PC-3 (cell line): Measurements from ENCODE around the gene VPS18. TPM values are rescaled to one million over a fixed set of nuclear protein-coding genes. Genes with fewer than 3 reads are reported as not detected.

Source experiments
- ATAC-seq: fragments of 200-7000 bp; cut with Tn5 transposase; 2 replicates; pipeline ENCODE4 v1.9.1; 2020; ENCODE audit warnings: mild to moderate bottlenecking, moderate library complexity
- BruUV-seq: library from RNA; stranded (reverse); fragments of 400-500 nt; replicated peaks from 2 replicates; lab custom pipeline; 2021; lab: Mats Ljungman, UMichigan
- CTCF ChIA-PET: fragments of 300-600 bp; sonication (Branson Sonifier 250); formaldehyde crosslinking; loops from one replicate; lab custom pipeline; 2022; ENCODE audit warnings: antibody characterized with exemption; lab: Charles Lee
- POLR2A ChIA-PET: fragments of 300-600 bp; sonication (Branson Sonifier 250); formaldehyde crosslinking; loops from one replicate; lab custom pipeline; 2022; ENCODE audit warnings: antibody characterized with exemption; ENCODE audit not compliant: unreplicated experiment; lab: Charles Lee
- DNase-seq: peaks from one replicate; pipeline ENCODE4 v3.0.0-alpha.2; 2015
- H2AFZ ChIP-seq: fragments of 300-600 bp; sonication (generic); 2 replicates; pipeline ENCODE4 v1.6.0; 2016; ENCODE audit warnings: antibody characterized with exemption, low read length
- H3F3A ChIP-seq: fragments of 300-600 bp; sonication (generic); one replicate; pipeline ENCODE4 v1.6.0; 2017; ENCODE audit warnings: antibody characterized with exemption, low read length, control low read depth, mild to moderate bottlenecking; ENCODE audit not compliant: unreplicated experiment
- H3K27ac ChIP-seq: fragments of 300-600 bp; sonication (generic); 2 replicates; pipeline ENCODE4 v1.5.1; 2016; ENCODE audit warnings: mild to moderate bottlenecking, low read length
- H3K27me3 ChIP-seq: fragments of 300-600 bp; sonication (generic); 2 replicates; pipeline ENCODE4 v1.6.1; 2016; ENCODE audit warnings: low read length, mixed read lengths
- H3K36me3 ChIP-seq: fragments of 300-600 bp; sonication (generic); 2 replicates; pipeline ENCODE4 v1.6.1; 2016; ENCODE audit warnings: low read depth, mixed run types, low read length, mixed read lengths
- H3K4me1 ChIP-seq: fragments of 300-600 bp; sonication (generic); 2 replicates; pipeline ENCODE4 v1.5.1; 2016; ENCODE audit warnings: low read length; ENCODE audit not compliant: insufficient read depth
- H3K4me2 ChIP-seq: fragments of 300-600 bp; sonication (generic); 2 replicates; pipeline ENCODE4 v1.6.0; 2016; ENCODE audit warnings: low read length
- H3K4me3 ChIP-seq: fragments of 300-600 bp; sonication (generic); 2 replicates; pipeline ENCODE4 v1.5.1; 2016; ENCODE audit warnings: mild to moderate bottlenecking, low read length, mixed read lengths
- H3K79me2 ChIP-seq: fragments of 300-600 bp; sonication (generic); 2 replicates; pipeline ENCODE4 v1.6.1; 2017; ENCODE audit warnings: low read length, mixed read lengths
- H3K9ac ChIP-seq: fragments of 300-600 bp; sonication (generic); 2 replicates; pipeline ENCODE4 v1.6.0; 2016; ENCODE audit warnings: mild to moderate bottlenecking, low read length
- H3K9me2 ChIP-seq: fragments of 300-600 bp; sonication (generic); replicated peaks from 2 replicates; pipeline ENCODE4 v1.6.1; 2016; ENCODE audit warnings: mixed run types, low read length, mixed read lengths
- H3K9me3 ChIP-seq: fragments of 300-600 bp; sonication (generic); 2 replicates; pipeline ENCODE4 v1.6.1; 2016; ENCODE audit warnings: low read length, mixed read lengths
- H4K20me1 ChIP-seq: fragments of 300-600 bp; sonication (generic); 2 replicates; pipeline ENCODE4 v1.6.1; 2016; ENCODE audit warnings: low read length, mixed read lengths
- EZH2 ChIP-seq: fragments of 300-600 bp; sonication (generic); IDR thresholded peaks from one replicate; pipeline ENCODE4 v1.6.1; 2017; ENCODE audit warnings: antibody characterized with exemption, mild to moderate bottlenecking, low read length; ENCODE audit not compliant: unreplicated experiment
- EZH2phosphoT487 ChIP-seq: fragments of 300-600 bp; sonication (generic); IDR thresholded peaks from 2 replicates; pipeline ENCODE4 v1.6.1; 2018; ENCODE audit warnings: mild to moderate bottlenecking, antibody characterized with exemption, low read length, borderline replicate concordance
- intact Hi-C: fragments of 100-400 bp; cut with micrococcal nuclease; formaldehyde crosslinking; loops from 2 replicates; pipeline ENCODE4 v1.9.0; 2023
- total RNA-seq: library from RNA; depleted of rRNA; stranded (reverse); fragments of >200 nt; gene quantifications from 2 replicates; pipeline ENCODE4 v1.2.3, GENCODE V29; 2014
- TF ChIP-seq, protein P1 (sequence below): fragments of 300-600 bp; sonication (generic); conservative IDR thresholded peaks from 2 replicates; pipeline ENCODE4 v1.5.1; 2017; ENCODE audit warnings: antibody characterized with exemption, low read depth, mild to moderate bottlenecking, low read length

The VPS18 gene
- total RNA-seq, 1 experiment from 2014 or later = 37.6 TPM

DNA sequence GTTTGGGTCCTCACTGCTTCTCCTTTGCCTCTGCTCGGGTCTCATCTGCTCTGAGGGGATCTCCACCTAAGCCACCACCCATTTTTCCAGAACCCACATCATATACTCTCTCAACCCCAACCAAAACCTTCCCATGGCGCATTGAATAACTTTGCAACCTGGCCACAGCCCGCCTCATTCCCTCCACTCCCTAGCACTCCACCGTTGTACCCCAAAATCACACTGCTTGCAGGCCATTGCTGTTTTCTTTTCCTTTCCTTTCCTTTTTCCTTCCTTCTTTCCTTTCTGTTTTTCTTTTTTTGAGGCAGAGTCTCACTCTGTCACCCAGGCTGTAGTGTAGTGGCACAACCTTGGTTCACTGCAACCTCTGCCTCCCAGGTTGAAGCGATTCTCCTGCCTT is 3.1 kb upstream of the VPS18 start:
- intact Hi-C loops = loop anchor here (5.0 to 10.0 kb wide), 2 partner anchors 104 to 296 kb away; partner anchors contain the start of gene KNL1
- no peak overlapping the region for H3K9ac ChIP-seq
- no peak for ATAC-seq
- no peak overlapping the region for H3K27ac ChIP-seq
- TF ChIP-seq EZH2phosphoT487 (no peak), EZH2 (no peak)
- TF ChIP-seq, protein P1, sequence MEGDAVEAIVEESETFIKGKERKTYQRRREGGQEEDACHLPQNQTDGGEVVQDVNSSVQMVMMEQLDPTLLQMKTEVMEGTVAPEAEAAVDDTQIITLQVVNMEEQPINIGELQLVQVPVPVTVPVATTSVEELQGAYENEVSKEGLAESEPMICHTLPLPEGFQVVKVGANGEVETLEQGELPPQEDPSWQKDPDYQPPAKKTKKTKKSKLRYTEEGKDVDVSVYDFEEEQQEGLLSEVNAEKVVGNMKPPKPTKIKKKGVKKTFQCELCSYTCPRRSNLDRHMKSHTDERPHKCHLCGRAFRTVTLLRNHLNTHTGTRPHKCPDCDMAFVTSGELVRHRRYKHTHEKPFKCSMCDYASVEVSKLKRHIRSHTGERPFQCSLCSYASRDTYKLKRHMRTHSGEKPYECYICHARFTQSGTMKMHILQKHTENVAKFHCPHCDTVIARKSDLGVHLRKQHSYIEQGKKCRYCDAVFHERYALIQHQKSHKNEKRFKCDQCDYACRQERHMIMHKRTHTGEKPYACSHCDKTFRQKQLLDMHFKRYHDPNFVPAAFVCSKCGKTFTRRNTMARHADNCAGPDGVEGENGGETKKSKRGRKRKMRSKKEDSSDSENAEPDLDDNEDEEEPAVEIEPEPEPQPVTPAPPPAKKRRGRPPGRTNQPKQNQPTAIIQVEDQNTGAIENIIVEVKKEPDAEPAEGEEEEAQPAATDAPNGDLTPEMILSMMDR = no peak
- ChIA-PET CTCF (interaction anchor here (0.6 to 2.5 kb wide), 11 partner anchors 10 to 106 kb away, joined by 4 to 39 read pairs (median 6); partner anchors contain the start of gene RHOV), POLR2A (no interaction called here)
- DNase-seq = no peak
- no peak overlapping the region for H3K4me2 ChIP-seq
- 0 out of 2 replicates have a peak, but pooled peaks cover 3% of the 10 kb centered on the region for H3K36me3 ChIP-seq
- H3K27me3 ChIP-seq = no peaks in the 10 kb centered on the region
- no peaks in the 10 kb centered on the region for H3K9me3 ChIP-seq
- no peaks in the 10 kb centered on the region for H3K9me2 ChIP-seq
- no peak overlapping the region for H3K4me3 ChIP-seq
- peaks cover 16% of the 10 kb centered on the region for H3K4me1 ChIP-seq
- no TSS peak for BruUV-seq
- no peaks in the 10 kb centered on the region for H4K20me1 ChIP-seq
- H3K79me2 ChIP-seq = peaks cover 18% of the 10 kb centered on the region
- H3F3A ChIP-seq = no peaks in the 10 kb centered on the region
- no peak overlapping the region for H2AFZ ChIP-seq

DNA sequence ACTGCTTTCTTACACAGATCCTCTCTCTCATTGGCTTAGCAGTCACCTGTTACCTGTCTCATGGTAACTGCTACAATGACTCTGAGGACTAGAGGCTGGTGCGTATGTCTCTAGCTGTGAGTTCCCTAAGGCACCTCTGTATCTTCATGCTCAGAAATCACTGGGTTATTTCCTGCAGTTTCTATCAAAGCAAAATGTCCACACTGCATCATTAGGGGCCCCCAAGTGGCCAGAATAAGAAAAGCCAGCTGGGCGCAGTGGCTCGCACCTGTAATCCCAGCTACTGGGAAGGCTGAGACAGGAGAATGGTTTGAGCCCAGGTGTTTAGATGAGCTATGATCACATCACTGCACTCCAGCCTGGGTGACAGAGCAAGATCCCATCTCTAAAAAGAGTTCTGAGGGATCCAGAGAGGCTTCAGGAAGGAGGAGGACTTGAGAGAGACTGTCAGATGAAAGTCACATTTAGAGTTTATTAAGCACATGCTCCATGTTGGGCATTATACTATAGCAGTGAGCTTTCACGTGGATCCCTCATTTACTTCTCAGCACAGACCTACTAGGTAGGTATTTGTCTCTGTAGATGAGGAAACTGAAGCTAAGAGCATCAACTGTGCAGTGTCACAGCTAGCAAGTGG is 2.3 kb upstream of the VPS18 start:
- Histone ChIP-seq H3K27ac (no peak overlapping the region), H4K20me1 (no peaks in the 10 kb centered on the region), H3K79me2 (peaks cover 23% of the 10 kb centered on the region), H3F3A (no peaks in the 10 kb centered on the region), H3K4me2 (no peak overlapping the region), H3K9ac (no peak overlapping the region), H3K4me3 (no peak overlapping the region), H3K9me3 (no peaks in the 10 kb centered on the region), H3K9me2 (no peaks in the 10 kb centered on the region), H3K27me3 (no peaks in the 10 kb centered on the region), H3K4me1 (peaks cover 16% of the 10 kb centered on the region), H2AFZ (peak overlapping the region; percentile 22; the same call in 1 of the 2 replicates), H3K36me3 (0 out of 2 replicates have a peak, but pooled peaks cover 4% of the 10 kb centered on the region)
- DNase-seq (peak; percentile 81), ATAC-seq (peak; percentile 43)
- BruUV-seq = no TSS peak
- intact Hi-C loops = loop anchor here (1.0 to 10.0 kb wide), 4 partner anchors 13 to 297 kb away; partner anchors contain the start of gene KNL1
- CTCF ChIA-PET = interaction anchor here (0.6 to 2.5 kb wide), 16 partner anchors 9 to 613 kb away, joined by 3 to 39 read pairs (median 4); partner anchors contain the start of genes INO80 and RHOV
- TF ChIP-seq EZH2 = no peak
- TF ChIP-seq EZH2phosphoT487 = no peak
- TF ChIP-seq, protein P1 = peak; percentile 95
- POLR2A ChIA-PET = interaction anchor here (0.6 kb wide), 1 partner anchor 21 kb away, joined by 3 read pairs; no protein-coding TSS in a partner anchor
